Epidermal melanocyte (primary cell): ENCODE data around the gene GNAT3.

Experiments used
- DNase-seq: peaks from one replicate; pipeline ENCODE4 v3.0.0; 2011; ENCODE audit warnings: low spot score; ENCODE audit not compliant: insufficient read length

The GNAT3 gene

DNA sequence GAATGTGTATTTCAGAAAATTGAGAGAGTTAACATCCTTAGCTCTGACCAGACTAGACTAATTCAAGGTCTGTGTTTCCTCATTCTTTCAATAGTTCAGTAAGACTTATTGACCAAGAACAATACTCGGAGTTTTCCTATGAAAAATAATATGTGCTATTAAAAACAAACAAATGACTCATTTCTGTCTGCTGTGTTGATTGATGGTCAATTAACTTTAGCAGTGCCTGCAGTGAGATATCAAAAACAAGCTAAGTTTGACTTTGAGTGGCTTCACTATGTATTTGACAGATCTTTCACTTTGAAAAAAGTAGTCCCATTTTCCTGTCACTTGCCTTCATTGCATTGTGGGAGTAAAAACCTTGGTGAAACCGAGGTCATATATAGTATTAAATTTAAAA is 91.0 kb downstream of the GNAT3 start:
- DNase-seq: no peak

DNA sequence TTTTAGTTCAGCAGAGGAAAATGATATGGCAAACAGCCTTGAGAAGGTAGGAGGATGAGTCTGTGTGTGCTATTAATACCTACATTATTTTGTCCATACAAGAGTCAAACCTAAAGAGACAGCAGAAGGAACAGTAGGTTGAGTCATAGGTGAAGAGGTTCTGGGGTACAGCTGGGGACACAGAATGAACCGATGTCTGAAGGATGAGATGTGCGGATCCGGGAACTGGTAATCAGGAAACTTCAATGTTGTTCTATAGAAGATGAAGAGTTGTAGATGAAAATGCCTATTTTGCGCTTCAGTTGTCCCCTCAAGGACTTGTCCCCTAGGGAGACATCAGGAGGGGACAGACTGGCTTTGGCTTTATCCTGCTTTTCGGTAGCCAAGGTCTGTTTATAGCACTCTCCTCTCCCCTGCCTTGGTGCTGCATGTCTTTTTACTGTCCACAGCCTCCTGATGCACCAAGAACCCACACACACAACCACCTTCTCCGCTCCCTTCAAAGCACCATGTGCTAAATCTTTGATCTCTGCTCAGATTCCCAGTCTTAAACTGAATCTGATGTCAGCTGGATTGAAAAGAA is 94.6 kb downstream of the GNAT3 start:
- no peak for DNase-seq

DNA sequence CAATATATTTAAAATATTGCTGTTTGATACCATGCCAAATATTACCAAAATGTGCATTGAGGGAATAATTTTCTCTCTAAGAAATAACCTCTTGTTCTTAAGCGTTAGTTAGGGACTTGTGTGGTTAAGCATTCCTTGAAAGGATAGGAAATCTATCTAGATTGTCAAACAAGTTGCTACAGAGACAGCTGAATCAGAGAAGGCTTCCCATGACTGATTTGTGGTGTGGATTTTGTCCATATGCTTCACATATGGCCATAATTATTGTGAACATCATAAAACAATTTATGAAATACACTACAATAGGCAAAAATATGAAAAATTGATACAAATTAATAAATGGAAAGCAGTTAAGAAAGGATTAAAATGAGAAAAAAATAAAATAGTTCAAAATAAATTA is 96.3 kb downstream of the GNAT3 start:
- no peak for DNase-seq

DNA sequence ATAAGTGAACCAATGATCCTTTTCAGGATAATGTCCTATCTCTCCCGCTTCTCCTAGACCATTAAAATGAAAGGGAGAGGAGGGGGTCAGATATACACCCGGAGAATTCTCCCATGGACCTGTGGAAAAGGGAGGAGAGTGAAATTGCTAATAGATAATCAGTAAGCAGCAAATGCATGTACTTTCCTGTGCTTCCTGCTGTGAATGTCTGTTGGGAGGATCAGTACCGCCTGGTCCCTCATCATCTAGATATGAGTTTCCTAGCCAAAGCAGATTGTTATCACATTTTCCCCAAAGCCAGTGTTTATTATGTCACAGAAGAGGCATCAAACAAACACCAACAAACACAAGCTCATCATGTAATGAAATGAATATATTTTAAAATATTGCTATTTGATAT is 96.8 kb downstream of the GNAT3 start:
- no peak for DNase-seq

DNA sequence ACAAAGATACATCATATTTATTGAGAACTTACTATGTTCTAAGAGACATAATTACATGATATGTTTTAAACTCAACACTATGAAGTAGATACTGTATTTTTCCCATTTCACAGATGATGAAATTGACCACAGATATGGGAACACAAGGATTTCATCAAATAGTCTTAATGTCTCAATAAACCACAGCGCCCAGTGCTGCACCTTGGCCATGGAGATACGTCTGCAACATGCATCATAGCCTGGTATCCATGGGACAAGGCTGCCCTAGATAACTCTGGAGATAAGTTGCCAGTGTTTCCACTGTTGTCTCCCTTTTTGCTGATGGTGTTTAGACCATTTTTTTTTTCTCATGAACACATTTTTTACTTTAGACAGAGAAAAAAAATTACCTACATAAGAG is 97.5 kb downstream of the GNAT3 start:
- DNase-seq: no peak

DNA sequence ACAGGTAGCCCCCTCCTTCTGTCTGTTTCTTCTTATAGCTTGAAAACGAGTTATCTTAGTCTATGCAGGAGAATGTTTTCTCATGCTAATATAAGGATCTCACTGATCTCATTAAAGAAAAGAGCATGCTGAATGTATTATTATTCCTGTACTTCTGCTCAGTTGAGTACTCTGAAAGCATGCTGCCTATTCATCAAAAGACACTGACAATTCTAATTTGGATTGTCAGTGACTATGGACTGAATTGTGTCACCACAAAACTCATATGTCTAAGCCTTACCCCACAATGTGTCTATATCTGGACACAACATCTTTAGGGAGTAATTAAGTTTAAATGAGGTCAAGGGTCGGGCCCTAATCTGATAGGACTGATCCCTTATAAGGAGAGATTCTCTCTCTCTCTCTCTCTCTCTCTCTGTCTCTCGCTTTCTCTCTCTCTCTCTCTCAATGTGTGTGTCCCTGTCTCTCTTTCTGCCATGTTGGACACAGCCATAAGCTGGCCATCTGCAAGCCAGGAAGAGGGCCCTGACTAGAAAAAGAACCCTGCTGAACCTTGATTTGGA is 98.4 kb downstream of the GNAT3 start:
- no peak for DNase-seq

DNA sequence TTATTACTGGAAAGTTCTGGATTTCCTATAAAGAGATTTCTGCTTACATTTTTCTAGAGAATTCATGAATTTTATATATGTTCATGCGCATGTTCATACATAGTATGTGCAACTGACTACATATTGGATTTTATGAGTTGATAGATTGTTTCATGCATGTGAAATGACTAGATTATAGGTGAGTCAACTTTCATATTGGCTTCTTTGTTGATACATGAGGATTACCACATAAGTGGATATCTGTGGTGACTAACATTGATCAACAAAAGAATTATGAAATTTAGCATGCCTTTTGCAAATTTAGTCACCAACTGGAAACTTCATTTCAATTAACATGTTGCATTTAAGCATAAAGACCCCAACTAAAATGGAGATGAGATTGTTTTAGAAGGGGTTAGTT is 99.0 kb downstream of the GNAT3 start:
- DNase-seq: no peak

DNA sequence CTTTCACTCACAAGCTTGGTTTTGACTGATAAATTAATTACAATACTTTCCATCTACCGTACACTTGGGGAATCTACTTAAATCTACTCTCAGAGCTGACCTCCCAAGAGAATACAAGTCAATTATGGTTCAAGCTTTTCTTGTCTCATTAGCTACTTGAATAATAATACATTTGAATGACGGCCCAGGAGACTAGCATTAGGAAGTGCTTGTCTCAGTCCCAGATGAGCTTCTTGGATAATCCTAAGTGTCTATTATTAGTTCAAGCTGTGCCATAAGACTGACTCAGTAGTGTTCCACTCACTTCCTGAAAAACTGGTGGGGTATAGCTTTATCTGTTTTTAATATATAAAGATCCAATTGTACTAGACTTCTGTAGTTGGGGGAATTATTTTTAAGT is 100.2 kb downstream of the GNAT3 start:
- DNase-seq: no peak

DNA sequence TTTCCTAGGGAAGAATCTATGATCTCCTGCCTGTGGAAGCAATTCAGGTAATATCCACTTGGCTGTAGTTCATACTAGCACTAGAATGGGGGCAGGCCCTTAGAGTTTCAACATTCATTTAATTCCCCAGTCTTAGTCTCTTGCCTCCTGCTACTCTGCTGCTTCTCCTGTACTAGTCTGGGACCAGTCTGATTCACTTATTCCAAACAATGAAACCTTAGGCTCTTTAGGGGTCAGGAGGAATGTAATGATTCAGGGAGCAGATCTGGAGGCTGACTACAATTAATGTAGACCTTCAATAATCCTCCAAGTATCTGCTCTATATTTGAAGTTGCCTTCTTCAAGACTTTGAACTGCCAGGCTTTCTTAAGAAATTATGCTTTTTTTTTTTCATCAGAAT is 101.8 kb downstream of the GNAT3 start:
- no peak for DNase-seq
